Measurements from ENCODE around the gene PPDPF. TPM values are rescaled to one million over a fixed set of nuclear protein-coding genes. Genes with fewer than 3 reads are reported as not detected.

PPDPF gene
- total RNA-seq, 4 donors from 2014 or later: 151 to 352 (median 299) TPM

DNA sequence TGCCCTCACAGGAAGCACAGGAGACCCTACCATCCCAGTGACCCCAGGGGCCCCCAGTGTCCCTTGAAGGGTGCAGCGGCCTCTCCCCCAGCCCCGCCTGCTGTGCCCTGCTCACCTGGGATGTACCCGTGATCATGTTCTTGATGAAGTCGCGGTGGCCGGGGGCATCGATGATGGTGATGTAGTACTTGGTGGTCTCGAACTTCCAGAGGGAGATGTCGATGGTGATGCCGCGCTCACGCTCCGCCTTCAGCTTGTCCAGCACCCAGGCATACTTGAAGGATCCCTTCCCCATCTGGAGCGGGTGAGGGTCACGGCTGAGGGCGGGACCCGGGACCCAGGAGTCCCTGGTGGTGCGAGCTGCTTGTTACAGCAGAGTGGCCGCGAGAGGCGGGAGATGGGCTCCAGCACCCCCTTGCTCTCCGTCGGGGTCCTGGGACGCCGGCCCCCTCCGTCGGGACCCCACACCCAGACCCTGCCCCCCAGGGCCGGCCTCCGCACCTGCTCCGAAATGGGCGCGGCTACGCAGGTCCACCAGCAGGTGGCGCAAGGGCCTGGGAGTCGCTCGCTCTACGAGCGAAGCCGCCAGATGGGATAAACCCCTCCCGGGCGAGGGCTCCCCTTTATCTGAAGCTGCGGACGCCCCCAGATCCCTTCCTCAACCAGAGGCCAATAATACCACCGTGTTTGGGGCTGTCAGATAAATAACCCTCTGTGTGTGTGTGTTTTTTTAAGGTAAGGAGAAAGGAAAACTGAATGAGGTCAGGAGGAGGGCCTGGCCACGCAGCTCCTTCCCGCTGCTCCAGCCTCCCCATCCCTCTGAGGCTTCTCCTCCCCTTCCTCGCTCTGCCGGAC lies 24.6 kb upstream of the PPDPF start:
- no peaks in the 10 kb centered on the region for H3K36me3 ChIP-seq

DNA sequence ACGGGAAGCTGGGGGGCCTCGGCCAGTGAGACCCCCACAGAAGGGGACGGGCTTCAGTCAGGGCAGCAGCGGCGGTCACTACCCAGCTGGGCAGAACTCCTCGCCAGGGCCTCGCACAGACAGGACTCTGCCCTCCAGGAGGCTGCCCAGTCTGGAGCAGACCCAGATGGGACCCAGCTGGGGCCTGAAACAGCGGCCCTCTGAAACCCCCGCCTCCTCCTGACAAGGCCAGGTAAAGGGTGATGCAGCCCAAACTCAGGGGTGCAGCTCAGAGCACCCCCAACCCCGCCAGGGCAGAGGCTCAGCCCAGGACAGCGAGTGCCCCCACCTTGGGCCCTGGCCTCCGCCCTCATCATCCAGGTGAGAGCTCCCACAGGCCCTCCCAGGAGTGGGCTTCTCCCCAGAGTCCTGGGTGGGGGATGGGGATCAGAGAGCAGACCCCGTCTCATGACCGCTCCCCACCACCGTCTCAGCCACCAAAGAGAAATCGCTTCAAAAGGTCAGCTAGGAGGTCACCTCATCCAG lies 23.9 kb upstream of the PPDPF start:
- DNase-seq (ENCODE audit: low spot score in 2 of 2): peak in 1 of 2 donors; percentile 65
- 50% methylated on average over 11 of the region's 16 CpGs for WGBS
- peaks cover 36% of the 10 kb centered on the region for H3K4me1 ChIP-seq
- H3K36me3 ChIP-seq: no peaks in the 10 kb centered on the region
- H3K27ac ChIP-seq: no peak overlapping the region
- no peaks in the 10 kb centered on the region for H3K9me3 ChIP-seq
- TF ChIP-seq, protein P1, sequence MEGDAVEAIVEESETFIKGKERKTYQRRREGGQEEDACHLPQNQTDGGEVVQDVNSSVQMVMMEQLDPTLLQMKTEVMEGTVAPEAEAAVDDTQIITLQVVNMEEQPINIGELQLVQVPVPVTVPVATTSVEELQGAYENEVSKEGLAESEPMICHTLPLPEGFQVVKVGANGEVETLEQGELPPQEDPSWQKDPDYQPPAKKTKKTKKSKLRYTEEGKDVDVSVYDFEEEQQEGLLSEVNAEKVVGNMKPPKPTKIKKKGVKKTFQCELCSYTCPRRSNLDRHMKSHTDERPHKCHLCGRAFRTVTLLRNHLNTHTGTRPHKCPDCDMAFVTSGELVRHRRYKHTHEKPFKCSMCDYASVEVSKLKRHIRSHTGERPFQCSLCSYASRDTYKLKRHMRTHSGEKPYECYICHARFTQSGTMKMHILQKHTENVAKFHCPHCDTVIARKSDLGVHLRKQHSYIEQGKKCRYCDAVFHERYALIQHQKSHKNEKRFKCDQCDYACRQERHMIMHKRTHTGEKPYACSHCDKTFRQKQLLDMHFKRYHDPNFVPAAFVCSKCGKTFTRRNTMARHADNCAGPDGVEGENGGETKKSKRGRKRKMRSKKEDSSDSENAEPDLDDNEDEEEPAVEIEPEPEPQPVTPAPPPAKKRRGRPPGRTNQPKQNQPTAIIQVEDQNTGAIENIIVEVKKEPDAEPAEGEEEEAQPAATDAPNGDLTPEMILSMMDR (IDR thresholded peaks at IDR 0.05): no peak
- no peak for TF ChIP-seq POLR2A (IDR thresholded peaks at IDR 0.05)
- H3K27me3 ChIP-seq: peaks cover 68% of the 10 kb centered on the region
- H3K4me3 ChIP-seq: peak overlapping the region; percentile 36

More for the DNA sequence above, 24.6 kb upstream of the PPDPF start:
- TF ChIP-seq, protein P1 (IDR thresholded peaks at IDR 0.05): peak; percentile 63 to 94
- TF ChIP-seq POLR2A (IDR thresholded peaks at IDR 0.05) (no peak), POLR2AphosphoS5 (IDR thresholded peaks at IDR 0.05) (no peak)
- DNase-seq (ENCODE audit: low spot score in 2 of 2): peak in 1 of 2 donors; percentile 71
- Histone ChIP-seq H3K4me1 (peaks cover 36% of the 10 kb centered on the region), H3K27me3 (peaks cover 70% of the 10 kb centered on the region), H3K9me3 (no peaks in the 10 kb centered on the region), H3K27ac (no peak overlapping the region), H3K4me3 (peak overlapping the region; percentile 36)
- 28% methylated on average over 14 of the region's 48 CpGs for WGBS

DNA sequence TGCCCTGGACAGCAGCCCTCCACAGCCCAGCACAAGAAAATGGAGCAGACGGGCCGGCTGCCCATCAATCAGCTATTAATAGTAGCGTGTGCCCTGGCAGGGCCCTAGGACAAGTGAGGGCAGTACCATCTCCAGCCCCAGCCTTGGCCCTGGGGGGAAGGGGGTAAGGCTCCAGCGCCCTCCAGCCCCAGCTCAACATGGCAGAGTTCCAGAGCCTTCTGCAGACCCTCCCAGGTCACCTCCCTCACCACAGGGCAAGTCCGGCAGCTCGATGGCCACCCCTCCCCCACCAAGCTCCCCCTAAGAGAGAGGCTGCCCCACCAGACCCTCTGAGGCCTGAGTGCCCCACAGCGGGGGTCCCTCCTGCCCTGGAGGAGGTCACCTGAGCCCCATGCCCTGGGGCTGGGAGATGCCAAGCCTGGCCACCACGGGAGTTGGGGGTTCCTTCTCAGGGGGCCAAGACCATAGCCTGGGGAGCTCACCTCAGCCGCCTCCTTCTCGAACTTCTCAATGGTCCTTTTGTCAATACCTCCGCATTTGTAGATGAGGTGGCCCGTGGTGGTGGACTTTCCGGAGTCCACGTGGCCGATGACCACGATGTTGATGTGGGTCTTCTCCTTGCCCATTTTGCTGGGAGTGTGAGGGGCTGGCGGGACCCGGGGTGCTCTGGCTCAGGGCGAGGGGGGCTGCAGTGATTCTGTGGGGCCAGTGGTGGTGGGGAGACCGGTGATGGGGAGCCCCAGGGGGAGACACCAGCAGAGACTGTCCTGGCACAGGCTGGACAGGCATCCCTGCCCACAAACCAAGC lies 23.2 kb upstream of the PPDPF start:
- Histone ChIP-seq H3K4me3 (no peak overlapping the region), H3K27ac (no peak overlapping the region), H3K4me1 (peaks cover 36% of the 10 kb centered on the region), H3K9me3 (no peaks in the 10 kb centered on the region), H3K27me3 (peaks cover 74% of the 10 kb centered on the region), H3K36me3 (no peaks in the 10 kb centered on the region)
- TF ChIP-seq POLR2A (IDR thresholded peaks at IDR 0.05) (no peak), EP300 (IDR thresholded peaks at IDR 0.05) (no peak), POLR2AphosphoS5 (IDR thresholded peaks at IDR 0.05) (no peak)
- TF ChIP-seq, protein P1 (IDR thresholded peaks at IDR 0.05): no peak
- peak in 1 of 2 donors; percentile 62 for DNase-seq (ENCODE audit: low spot score in 2 of 2)
- 54% methylated on average over 13 of the region's 20 CpGs for WGBS

DNA sequence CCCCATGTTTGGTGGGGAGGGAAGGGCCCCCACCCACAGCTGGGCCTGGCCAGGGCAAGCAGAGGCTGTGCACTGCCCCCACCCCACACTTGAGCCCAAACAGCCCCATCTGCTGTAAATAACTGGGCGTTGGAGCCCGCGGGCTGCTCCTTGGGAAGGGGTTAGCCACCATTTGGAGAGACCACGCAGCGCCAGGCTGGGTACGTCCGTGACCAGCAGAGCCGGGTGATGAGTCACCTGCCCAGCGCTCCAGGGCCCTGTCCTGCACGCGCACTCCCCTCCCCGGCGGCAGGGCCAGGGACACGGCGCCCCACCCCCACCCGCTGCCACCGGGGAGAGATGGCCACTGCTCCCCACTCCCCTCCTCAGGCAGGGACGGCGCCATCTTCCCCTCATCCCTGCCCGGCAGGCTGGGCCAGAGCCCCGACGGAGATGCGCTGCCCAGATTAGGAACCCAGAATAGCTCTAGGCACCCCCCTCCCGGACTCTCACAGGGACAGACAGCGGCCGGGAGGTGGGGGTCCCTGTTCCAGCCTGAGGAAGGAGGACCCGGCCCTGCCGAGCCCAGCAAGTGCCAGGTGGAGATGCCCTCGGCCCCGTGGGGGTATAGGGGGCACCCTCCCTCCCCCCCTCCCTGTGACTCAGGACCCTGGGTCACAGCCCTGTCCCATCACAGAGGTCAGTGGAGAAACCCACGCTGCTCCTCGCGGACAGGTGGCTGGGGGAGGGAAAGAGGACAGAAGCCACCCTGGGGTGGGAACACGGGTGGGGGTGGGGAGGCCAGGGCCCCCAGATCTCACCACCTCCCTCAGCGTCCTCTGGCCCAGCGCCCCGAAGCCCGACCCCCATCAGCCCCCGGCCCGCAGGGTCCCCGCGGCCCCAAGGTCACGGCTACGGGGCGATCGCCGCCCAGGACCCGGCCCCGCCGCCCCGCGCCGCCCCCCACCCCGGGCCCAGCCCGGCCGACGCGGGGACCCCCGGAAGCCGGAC lies 22.3 kb upstream of the PPDPF start:
- DNase-seq (ENCODE audit: low spot score in 2 of 2): peak in 1 of 2 donors; percentile 61
- no CpG with 5 or more reads among the region's 60 CpGs for WGBS

More for the DNA sequence above, 22.3 kb upstream of the PPDPF start:
- peaks cover 36% of the 10 kb centered on the region for H3K4me1 ChIP-seq
- TF ChIP-seq POLR2AphosphoS5 (IDR thresholded peaks at IDR 0.05): no peak
- TF ChIP-seq, protein P1 (IDR thresholded peaks at IDR 0.05): no peak
- no peak for TF ChIP-seq POLR2A (IDR thresholded peaks at IDR 0.05)
- no peak for TF ChIP-seq EP300 (IDR thresholded peaks at IDR 0.05)
- H3K4me3 ChIP-seq: peak overlapping the region; percentile 54
- H3K36me3 ChIP-seq: no peaks in the 10 kb centered on the region
- H3K27me3 ChIP-seq: peaks cover 78% of the 10 kb centered on the region
- no peaks in the 10 kb centered on the region for H3K9me3 ChIP-seq
- no peak overlapping the region for H3K27ac ChIP-seq

All from suprapubic skin (tissue), 4 donors.